AML-193 (cell line): ENCODE measurements around the gene PATJ.

ENCODE experiments used
- DNase-seq, 2 experiments: peaks; one replicate each; lab custom pipeline; 2025; lab: John Stamatoyannopoulos, UW

PATJ gene

GRCh38 chr1:62050165-62050564 is 307.9 kb downstream of the PATJ start:
- no peak for DNase-seq

GRCh38 chr1:62052946-62053345 is 310.7 kb downstream of the PATJ start:
- DNase-seq: no peak

DNA sequence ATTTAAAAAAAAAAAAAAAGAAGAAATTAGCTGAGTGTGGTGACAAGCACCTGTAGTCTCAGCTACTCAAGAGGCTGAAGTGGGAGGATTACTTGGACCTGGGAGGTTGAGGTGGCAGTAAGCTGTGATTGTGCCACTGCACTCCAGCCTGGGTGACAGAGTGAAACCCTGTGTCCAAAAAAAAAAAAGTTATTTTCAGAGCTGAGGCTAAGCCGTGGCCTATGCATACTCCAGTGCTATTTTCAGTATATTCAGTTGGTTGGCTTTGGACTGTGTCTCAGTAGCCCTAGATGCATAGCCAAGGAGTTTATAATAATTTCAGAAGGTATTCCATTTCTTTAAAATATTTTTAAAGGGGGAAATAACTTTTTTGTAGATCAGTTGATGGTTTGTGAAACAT is 311.9 kb downstream of the PATJ start:
- DNase-seq: no peak

DNA sequence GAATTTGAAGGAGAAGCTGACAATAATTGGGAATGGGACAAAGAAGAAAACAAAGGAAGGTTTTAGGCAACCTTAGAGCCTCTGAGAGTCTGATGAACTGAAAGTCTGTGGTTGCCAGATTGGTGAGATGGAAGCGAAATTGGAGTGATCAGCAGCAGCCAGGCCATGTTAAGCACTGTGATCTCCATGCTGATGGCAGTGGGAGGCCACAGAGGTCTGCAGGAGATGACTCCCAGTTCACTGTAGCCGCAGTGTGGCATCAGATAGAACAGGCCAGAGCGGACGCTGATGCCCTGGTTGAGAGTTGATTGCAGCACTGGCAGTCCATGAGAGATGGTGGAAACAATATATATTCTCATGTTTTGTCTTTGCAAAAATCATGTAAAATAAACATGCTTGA is 314.9 kb downstream of the PATJ start:
- DNase-seq: no peak

- DNase-seq: no peak
Observed at GRCh38 chr1:62057641-62058290, 315.5 kb downstream of the PATJ start.

GRCh38 chr1:62058956-62059355 is 316.7 kb downstream of the PATJ start:
- no peak for DNase-seq

DNA sequence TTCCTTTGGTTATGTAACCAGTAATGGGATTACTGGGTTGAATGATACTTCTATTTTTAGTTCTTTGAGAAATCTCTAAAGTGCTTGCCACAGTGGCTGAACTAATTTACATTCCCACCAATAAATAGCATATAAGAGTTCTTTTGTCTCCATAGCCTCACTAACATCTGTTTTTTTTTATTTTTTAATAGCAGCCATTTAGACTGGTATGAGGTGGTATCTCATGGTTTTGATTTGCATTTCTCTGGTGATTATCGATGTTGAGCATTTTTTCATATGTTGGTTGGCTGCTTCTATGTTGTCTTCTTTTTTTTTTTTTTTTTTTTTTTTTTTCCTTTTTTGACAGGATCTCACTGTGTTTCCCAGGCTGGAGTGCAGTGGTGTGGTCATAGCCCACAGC is 319.8 kb downstream of the PATJ start:
- no peak for DNase-seq

GRCh38 chr1:62064829-62065407 is 322.6 kb downstream of the PATJ start:
- no peak for DNase-seq

DNA sequence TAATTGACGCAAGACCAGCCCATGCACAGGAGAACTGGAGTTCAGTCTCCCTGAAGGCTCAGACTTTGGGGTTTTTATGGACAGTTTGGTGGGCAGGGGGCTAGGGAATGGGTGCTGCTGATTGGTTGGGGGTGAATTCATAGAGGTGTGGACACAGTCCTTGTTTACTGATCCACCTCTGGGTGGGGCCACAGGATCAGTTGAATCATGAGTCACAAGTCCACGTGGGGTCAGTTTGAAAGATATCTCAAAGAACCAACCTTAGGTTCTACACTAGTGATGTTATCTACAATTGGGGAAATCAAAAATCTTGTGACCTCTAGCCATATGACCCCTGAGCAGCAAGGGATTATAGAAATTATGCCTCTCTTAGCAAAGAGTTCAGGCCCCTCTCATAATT is 324.4 kb downstream of the PATJ start:
- DNase-seq: no peak

DNA sequence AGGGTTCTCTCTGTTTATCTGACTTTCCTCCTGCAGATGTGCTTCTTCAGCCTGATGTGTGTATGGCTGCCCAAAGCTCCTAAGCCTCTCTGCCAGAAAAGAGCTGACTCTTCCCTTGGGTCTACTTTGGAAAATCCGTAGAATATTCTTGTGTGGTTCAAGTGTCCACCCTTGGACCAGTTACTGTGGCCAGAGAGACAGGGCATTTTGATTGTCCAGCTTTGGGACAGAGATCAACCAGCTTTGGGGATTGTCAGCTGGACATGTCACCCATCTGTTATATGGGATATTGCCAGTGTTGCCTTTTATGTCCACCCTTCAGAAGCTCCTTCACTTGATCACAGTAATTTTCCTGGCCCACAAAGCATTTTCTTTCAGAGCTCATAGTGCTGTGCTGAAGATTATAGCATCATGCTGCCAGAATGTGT is 326.1 kb downstream of the PATJ start:
- DNase-seq: no peak

- DNase-seq: no peak
Observed at GRCh38 chr1:62068978-62069377, 326.7 kb downstream of the PATJ start.

DNA sequence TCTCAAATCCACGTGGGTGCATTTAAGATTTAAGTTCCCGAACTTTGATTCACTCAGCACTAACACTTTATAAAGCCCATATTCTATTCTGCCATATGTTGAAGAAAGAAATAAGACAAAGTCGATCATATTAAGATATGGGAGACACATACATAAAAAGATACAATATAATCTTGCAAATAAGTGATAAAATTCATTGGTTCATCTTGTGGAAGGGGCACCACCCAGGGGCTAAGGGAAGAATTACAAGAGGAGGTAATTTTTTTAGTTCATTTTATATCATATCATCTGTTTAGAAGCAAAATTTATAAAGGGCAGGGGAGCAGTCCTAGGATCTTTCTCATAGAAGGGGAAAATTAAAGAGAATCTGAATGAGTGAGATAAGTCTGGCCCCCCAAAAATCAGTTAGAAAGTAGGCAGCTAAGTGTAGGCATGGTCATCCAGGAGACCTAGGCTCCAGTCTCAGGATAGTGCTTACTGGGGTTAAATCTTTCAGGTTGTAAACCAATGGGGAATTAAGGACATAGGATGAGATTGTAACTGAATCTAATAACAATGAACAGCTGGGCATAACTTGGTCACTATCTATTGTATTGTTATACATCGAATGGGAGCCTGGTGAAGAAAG is 328.2 kb downstream of the PATJ start:
- peak in 1 of 2 experiments; percentile 25 for DNase-seq

DNA sequence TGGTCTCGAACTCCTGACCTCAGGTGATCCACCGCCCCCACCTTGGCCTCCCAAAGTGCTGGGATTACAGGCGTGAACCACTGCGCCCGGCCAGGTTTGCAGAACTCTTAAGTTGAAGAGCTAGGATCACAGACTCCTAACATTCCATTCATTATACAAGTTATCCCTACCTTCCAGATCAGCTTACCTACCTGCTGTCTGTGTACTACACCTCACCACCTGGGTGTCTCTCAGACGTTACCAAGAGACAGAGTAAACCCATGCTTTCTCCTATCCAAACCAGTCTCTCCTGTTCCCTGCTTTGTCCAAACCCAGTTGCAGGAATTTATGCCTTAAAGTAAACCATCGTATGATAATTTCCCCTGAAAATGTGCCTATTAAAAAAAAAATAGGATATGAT is 329.4 kb downstream of the PATJ start:
- no peak for DNase-seq

DNA sequence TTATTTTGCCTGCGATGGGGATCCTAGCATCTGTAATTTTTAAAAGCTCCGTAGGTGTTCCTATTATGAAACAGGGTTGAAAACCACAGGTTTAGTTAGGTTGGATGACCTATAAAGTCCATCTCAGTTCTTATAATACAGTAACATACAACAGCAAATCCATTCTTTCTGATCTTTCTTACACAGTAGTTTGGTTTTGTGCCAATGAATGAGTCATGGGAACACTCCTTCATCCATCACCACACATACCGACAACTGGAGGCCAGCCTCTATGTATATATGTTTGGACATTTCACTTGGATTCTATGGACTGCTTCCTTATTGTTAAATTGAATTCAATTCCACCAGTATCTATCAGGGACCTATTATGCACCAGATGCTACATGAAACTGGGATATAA is 334.0 kb downstream of the PATJ start:
- no peak for DNase-seq

DNA sequence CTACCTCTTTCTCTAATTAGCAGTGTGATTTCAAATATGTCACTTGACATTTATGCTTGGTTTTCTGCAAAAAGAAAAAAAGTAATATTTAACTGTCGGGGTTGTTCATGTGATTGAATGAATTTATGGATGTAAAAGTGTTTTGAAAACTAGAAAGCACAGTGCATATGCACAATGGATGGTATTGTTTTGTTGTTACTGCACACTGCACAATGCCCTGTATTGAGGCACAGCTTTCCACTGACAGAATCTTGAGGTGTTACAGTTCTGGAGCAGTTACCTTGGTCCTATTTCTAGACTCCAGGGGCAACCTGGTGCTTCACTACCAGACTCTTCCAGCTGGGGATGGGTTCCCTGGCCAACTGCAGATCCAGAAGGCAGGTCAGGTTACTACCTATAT is 335.5 kb downstream of the PATJ start:
- no peak for DNase-seq

GRCh38 chr1:62082456-62083363 is 340.4 kb downstream of the PATJ start:
- DNase-seq: peak; percentile 12 to 30

DNA sequence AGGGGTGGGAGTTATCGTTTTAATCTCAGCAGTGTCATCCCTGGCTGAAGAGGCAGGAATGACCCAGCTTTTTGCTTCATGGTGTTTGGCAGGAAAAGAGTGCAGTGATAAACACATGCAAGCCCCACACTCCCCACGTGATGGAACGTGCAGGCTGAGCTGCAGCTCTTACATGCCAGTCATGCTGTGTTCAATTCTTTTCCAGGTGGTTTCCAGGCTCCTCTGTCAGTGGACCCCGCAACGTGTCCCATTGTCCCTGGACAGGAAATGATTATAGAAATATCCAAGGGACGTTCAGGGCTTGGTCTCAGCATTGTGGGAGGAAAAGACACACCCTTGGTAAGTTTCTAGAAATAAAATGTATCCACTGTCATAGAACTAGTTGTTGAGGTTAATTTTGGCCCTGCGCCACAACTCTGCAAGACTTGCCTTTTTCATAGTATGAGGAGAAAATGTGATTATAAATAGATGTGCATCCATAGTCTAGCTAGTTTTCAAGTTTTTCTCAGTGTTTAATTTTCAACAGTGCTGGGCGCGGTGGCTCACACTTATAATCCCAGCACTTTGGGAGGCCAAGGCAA is 342.1 kb downstream of the PATJ start:
- no peak for DNase-seq

DNA sequence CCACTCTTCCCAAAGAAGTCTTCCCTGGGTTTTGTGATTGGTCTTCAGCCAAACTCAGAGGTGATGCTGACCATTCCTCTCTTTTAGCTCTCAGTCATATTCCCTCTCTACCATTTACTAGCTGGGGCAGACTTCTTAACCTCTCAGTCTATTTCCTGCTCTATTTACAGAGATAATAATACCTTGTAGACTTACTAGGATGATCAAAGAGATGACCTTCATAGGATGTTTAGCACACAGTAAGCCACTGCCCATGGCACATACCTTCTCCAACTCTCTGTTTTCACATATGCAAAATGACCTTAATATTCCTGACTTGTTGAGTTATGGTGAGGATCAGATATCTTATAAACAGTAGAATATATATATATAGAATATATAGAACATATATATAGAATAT is 346.2 kb downstream of the PATJ start:
- DNase-seq: no peak

DNA sequence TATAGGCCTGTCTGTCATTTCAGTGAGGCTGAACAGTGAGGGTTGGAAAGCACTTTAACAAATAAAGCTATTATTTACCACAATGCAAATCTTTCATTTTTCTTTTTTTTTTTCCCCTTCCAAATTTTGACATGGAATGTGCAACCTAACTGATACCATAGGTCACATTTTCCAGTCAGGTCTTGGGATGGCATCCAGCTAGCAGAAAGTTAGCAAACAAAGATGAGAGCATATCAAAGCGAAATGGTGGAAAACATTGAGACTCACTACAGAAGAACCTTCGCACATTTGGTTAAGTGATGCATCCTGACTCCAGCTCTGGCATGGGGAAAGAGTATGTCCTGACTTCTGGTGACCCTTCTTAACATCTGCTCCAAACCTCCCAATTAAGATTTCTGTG is 347.3 kb downstream of the PATJ start:
- no peak for DNase-seq

DNA sequence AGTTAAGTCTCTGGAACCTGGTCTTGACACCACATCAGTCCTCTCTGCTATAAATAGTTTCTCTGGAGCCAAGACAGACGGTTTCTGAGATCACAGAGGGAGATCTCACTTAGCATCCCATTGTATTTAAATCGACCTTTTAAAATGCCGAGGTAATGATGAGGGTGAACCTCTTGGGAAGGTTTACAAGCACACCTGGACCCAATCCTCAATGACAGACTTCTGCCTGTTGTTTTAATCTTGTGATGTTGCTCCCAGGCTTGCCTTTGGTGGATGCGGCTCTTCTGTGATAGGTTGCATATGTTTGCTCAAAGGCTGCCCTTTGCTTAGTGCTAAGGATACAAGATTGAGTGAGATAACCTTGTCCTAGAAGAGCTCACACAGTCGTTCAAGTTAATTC is 347.7 kb downstream of the PATJ start:
- DNase-seq: no peak

- DNase-seq: no peak
Observed at GRCh38 chr1:62092110-62092509, 349.8 kb downstream of the PATJ start.

DNA sequence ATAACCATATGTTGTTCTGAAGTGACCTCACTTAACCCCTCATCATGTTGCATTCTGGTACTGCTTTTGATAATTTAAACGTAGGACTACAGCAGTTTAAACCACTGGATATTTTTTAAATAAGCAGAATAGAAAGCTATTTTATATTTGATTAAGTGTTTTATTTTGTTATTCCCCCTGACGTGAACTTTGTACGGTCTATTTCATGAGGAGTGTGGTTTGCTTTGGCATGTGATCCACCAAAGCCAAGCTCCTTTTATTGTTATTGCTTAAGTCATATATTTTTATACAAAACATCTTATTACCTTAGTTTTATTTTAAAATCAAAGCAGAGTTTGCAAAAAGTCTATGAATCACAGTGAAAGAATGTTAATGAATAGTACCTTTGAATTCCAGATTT is 351.0 kb downstream of the PATJ start:
- no peak for DNase-seq
